GM12865 (cell line): ENCODE measurements around the gene NAT10.

Source experiments
- DNase-seq: peaks from one replicate; pipeline ENCODE4 v3.0.0; 2010; ENCODE audit warnings: low read depth
- H3K4me3 ChIP-seq: 2 replicates; pipeline ENCODE4 v1.5.1; 2011; ENCODE audit warnings: mild to moderate bottlenecking, low read depth, low read length, control low read depth
- CTCF ChIP-seq: IDR thresholded peaks from 2 replicates; pipeline ENCODE4 v1.5.1; 2011; ENCODE audit warnings: low read length, control low read depth, low read depth, inconsistent platforms; ENCODE audit not compliant: insufficient read depth; ENCODE audit errors: missing control alignments

Gene NAT10

GRCh38 chr11:34128824-34129223, 23.4 kb downstream of the NAT10 start:
- H3K4me3 ChIP-seq: no peak overlapping the region
- no peak for DNase-seq
- no peak for TF ChIP-seq CTCF

DNA sequence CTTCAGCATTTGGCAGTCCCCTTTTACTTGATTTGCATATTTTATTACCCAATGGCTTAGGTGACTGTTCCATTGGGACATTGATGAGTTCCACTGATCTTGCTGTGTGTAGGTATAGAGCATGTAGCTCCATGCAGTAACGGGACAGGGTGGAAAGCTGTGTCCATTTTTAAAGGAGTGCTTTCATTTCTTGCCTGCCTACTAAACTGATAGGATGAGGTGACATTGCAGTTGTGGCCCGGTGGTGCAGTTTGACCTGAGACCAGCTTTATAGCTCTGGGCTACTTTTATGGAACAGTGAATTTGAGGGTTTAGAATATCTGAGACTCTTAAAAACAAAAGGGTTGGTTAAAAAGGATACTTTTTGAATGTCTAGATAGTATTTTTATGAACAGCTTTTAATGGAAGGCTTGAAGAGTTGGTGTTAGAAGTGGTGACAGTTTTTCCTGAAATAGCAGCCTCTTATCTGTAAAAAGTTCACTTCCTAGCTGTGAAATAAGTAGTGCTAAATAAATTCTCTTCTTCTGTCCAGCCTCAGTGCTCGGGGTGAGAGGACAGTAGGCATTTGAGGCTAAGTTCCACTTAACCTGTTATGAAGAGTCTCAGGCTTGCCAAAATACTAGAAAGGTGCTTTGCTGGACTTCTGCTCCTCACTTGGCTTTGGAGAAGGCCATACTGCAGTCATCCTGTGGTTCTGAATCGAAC, 27.0 kb downstream of the NAT10 start:
- TF ChIP-seq CTCF: no peak
- DNase-seq: no peak
- H3K4me3 ChIP-seq: no peak overlapping the region

DNA sequence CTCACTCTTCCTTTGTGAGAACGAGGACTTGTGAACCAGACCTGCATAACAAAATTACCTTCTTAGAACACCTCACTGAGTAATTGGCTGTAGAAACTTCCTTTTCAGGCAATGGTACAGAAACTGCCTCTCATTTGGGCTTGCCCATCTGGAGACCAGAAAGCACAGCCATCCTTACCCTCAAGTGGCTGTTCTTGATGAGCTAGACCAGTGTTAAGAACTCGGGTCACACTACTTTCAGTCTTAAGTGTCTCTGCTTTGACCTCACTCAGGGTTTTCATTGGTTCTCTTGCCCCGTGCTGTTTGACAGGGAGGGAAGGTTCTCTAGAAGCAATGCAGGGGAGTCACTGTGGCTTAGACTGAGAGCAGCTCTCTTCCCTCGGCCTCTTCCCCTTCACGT, 29.3 kb downstream of the NAT10 start:
- TF ChIP-seq CTCF: no peak
- peak; percentile 62 for DNase-seq
- H3K4me3 ChIP-seq: no peak overlapping the region

- H3K4me3 ChIP-seq: no peak overlapping the region
- no peak for TF ChIP-seq CTCF
- peak; percentile 17 for DNase-seq
Measured at GRCh38 chr11:34135439-34135838, 30.0 kb downstream of the NAT10 start.

GRCh38 chr11:34136420-34136819, 31.0 kb downstream of the NAT10 start:
- no peak for TF ChIP-seq CTCF
- H3K4me3 ChIP-seq: no peak overlapping the region
- DNase-seq: no peak

DNA sequence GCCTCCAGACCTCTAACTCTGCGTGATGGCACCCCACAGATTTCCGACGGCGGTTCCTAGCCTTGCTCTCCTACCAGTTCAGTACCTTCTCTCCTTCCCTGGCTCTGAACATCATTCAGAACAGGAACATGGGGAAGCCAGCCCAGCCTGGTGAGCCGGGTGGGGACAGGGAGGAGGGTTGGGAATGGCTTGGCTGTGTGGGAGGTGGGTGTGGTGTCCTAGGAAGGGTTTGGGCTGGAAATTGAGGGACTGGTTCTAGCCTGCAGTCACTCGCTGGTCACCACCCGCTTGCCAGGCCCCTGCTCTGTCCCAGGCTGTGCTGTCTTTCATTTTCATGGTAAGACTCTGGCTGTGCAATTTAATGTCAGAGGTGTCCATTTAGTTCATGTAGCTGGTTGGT, 33.9 kb downstream of the NAT10 start:
- no peak overlapping the region for H3K4me3 ChIP-seq
- no peak for TF ChIP-seq CTCF
- no peak for DNase-seq

DNA sequence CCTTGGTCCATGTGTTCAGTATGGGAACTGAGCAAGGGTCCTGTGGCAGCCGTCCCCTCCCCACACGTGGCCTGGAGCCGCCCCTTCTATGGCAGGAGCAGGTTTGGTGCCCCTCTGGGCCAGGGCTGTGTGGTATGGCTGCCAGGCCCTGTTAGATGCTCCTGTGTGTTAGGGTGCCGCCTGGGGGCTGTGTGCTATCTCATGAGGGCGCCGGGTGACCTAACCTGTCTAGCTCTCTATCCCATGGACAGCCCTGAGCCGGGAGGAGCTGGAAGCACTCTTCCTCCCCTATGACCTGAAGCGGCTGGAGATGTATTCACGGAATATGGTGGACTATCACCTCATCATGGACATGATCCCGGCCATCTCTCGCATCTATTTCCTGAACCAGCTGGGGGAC, 34.7 kb downstream of the NAT10 start:
- no peak overlapping the region for H3K4me3 ChIP-seq
- TF ChIP-seq CTCF: no peak

More for the DNA sequence above, 34.7 kb downstream of the NAT10 start:
- DNase-seq: no peak
